PC-9 (cell line): ENCODE measurements around the gene TLCD3A.

Experiments
- EZH2 ChIP-seq: fragments of 200-600 bp; sonication (generic); IDR thresholded peaks from 2 replicates; pipeline ENCODE4 v1.8.0; 2017; ENCODE audit warnings: antibody characterized with exemption, low read depth
- TF ChIP-seq, protein P1 (sequence below): fragments of 200-600 bp; sonication (generic); conservative IDR thresholded peaks from 2 replicates; pipeline ENCODE4 v1.6.1; 2017; ENCODE audit warnings: mixed run types, antibody characterized with exemption, mild to moderate bottlenecking, moderate library complexity

- TF ChIP-seq, protein P1, sequence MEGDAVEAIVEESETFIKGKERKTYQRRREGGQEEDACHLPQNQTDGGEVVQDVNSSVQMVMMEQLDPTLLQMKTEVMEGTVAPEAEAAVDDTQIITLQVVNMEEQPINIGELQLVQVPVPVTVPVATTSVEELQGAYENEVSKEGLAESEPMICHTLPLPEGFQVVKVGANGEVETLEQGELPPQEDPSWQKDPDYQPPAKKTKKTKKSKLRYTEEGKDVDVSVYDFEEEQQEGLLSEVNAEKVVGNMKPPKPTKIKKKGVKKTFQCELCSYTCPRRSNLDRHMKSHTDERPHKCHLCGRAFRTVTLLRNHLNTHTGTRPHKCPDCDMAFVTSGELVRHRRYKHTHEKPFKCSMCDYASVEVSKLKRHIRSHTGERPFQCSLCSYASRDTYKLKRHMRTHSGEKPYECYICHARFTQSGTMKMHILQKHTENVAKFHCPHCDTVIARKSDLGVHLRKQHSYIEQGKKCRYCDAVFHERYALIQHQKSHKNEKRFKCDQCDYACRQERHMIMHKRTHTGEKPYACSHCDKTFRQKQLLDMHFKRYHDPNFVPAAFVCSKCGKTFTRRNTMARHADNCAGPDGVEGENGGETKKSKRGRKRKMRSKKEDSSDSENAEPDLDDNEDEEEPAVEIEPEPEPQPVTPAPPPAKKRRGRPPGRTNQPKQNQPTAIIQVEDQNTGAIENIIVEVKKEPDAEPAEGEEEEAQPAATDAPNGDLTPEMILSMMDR = no peak
- no peak for TF ChIP-seq EZH2
Measured at GRCh38 chr17:692116-692515, 40.3 kb upstream of the TLCD3A start.
